Muscle of arm (tissue), 12 donors: ENCODE data around the gene FLNA. TPM values are rescaled to one million over a fixed set of nuclear protein-coding genes. Genes with fewer than 3 reads are reported as not detected.
"Not testable (repeated sequence)": the region's sequence is repeated elsewhere in the genome, so short reads cannot be mapped to it uniquely, and the experiment has no call there.

Experiments
- DNase-seq: peaks from one replicate; pipeline ENCODE4 v3.0.0-alpha.2; 2013
- polyA plus RNA-seq, 12 donors: library from polyadenylated mRNA; unstranded; fragments of 120-200 nt; gene quantifications; one replicate each; pipeline ENCODE4 v1.2.1, GENCODE V29; 2013; ENCODE audit not compliant: insufficient read length in 12 of 12

FLNA gene
- polyA plus RNA-seq, 12 donors, result 54.4 to 509 (median 215) TPM

DNA sequence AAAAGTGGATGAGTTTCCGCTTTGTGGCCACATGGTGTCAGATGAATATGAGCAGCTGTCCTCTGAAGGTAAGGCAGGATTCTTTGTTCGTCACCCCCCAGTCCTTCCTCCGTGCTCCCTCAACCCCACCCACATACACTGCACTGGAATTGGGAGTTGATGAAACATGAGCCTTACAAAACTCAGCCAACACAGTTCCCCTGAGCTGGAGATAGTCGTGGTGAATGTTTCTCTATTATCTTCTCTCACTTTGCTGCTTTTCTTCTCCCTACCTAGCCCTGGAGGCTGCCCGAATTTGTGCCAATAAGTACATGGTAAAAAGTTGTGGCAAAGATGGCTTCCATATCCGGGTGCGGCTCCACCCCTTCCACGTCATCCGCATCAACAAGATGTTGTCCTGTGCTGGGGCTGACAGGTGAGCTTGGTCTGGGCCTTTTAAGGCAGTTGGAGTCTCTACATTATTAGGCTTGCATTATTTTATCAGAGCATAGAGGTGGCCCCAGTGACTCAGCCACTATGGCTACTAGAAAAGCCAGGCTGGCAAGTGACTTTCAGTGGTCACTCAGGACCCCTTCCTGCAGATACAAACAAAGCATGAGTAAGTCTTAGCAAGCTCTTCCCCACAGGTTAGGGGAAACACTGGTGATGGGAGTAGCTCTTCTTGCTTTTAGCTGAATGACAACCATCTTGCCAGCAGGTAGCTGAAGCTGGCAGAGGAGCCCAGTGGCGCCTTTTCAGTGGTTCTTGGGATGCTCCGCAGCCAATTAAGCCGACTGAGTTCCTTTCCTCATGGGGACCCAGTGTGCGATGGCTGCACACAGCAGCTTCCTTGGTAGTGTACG lies 25.3 kb upstream of the FLNA start:
- no peak for DNase-seq

DNA sequence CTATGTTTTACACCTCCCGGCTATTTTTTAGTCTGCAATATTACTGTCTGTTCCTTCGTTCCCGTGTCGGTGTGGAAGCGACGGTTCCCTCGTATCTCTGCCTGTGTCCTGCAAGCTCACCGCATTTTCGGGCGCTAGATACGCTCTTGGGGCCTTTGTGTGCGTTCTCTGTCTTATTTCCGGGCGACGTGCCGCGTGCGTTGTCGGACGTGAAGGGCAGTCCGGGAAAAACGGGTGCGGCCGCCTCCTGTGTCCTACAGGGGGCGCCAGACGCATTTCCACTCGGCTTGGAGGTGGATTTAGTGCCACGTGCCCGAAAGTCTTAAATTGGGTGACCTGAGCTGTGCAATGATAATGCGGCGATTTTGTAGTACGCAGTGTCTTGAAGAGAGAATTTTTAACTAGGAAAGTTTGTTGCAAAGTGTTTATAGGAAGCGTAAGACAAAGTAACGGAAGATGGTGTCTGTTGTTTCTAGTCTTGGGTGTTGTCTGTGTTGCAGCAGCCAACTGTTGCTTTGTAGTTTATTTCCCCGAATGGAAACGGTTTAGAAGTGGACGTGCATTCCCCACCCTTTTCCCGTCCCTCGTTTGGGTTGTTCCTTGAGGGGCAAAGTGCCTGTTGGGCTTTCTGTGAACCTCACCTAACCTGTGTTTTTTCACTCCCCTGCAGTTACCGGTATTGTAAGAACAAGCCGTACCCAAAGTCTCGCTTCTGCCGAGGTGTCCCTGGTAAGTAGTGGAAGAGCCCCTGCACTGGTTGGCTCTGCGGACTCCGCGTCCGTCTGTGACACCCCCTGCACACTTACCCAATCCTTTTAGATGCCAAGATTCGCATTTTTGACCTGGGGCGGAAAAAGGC lies 24.5 kb upstream of the FLNA start:
- peak; percentile 83 for DNase-seq

- peak; percentile 95 for DNase-seq
These were observed 23.6 kb upstream of the FLNA start, which contains the start of gene RPL10 for GRCh38 chrX:154397888-154398667. TSS of gene RPL10 (plus strand) at chrX:154398377. CDS start at chrX:154398520, 143 bp downstream.

- DNase-seq, result no peak
These were observed 22.8 kb upstream of the FLNA start for GRCh38 chrX:154396973-154397887.

GRCh38 chrX:154396363-154396762 lies 21.9 kb upstream of the FLNA start:
- DNase-seq, result not testable (repeated sequence)

DNA sequence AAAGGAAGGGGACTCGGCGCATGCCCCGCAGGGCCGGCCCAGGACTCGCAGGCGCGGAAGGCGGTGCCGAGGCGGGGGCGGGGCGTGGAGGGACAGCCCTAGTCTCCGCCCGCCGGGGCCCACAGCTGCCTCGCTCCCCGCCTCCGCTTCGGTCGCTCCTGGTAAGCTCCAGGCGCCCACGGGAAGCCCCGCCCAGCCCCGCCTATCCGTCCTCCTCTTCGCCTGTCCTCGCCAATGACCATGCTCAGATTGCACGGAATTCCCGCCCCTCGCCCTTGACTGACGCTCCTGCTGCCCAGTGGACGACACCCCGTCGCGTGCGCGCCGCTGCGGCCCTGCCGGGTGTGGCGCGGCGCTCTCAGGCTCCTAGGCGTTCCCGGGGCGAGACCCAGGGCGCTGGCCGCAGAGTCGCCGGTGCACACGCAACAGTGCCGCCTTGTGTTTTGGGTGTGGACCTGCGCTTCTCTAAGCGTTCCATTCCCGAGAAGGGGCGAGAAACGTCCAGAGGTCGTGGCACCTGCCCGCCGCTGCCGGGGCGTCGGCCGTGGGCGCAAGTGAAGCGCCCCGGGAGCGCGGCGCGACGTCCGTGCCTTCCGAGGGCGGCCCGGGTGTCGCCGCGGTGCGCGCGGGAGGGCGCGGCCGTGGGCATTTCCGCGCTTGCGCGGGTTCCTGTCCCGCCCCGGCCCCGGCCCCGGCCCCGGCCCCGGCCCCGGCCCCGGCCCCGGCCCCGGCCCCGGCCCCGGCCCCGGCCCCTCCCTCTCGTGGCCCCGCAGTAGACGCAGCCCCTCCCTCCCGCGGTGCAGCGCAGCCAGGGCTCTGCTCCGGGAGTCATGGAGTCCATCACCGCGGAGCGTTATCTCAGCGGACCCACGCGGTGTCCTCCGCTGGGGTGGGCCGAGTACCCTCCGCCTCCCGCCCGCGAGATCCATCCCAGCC lies 15.6 kb upstream of the FLNA start:
- not testable (repeated sequence) for DNase-seq

GRCh38 chrX:154388649-154389048 lies 14.2 kb upstream of the FLNA start:
- DNase-seq, result not testable (repeated sequence)

- not testable (repeated sequence) for DNase-seq
These were observed 13.7 kb upstream of the FLNA start for GRCh38 chrX:154388094-154388493.

DNA sequence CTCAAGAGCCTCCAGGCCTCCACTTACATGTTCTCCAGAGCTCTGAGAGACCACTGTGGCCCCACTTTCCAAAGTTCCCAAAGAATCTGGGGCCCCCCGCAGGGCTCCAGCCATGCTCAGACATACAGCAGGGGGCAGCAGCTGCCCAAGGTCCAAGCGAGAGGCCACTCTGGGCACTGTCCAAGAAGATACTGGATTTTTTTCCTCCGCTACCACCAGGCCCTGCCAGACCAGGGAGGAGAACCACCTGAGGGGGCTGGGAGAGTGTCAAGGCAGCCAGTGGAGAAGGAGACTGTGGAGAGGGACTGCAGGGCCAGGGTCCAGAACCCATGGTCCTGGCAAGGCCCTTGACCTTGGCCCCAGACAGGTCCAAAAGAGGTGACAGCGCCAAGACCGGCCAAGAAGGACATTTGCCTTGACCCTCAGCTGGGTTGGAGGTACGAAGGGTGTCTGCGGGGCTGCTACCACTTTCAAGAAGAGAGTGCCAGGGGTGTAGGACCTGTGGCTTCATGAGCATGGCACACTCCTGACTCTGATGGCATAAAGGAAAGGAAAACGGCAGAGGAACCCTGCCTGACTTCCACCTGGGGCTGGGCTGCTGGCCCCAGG lies 10.0 kb upstream of the FLNA start:
- DNase-seq, result no peak

DNA sequence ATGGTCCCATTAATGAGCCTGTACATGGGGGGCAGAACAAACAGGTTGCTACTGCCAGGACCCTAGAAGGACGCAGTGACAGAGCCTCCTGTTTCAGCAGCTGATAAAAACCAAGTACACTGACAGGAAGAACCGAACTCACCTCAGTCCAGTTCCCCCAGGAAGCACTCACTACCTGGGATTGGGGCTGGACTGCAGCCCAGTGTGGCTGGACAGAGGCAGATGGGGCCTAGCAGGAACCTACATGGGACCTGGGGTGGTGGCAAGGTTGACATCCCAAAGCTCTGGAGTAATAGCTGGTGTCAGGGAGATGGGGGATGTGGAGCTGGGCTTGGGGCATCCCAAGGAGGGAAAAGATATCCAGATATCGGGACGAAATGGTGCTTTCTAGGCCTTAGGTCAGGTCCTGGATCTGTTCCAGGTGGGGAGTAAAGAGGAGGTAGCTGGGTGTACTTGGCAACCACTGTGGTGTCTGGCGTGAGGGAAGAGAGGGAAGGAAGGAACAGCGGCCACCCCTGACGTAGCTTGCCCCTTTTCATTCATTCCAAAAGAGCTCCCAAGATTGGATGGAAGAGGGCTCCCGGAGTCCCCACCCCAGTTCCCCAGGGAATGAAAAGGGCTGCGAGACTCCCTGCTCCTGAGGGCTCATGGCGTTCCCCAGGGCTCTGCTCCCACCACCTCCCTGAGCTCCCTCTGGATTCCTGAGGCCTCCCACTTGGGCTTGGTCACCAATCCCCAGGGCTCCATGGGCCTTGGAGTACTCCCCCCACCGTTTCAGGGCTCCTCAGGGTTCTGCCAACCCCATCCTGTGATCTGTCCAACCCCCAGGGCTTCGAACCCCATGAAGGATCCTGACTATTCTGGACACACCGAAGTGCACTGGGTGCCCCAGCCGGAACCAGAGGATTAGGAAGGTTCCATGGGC lies 9.2 kb upstream of the FLNA start:
- no peak for DNase-seq

DNA sequence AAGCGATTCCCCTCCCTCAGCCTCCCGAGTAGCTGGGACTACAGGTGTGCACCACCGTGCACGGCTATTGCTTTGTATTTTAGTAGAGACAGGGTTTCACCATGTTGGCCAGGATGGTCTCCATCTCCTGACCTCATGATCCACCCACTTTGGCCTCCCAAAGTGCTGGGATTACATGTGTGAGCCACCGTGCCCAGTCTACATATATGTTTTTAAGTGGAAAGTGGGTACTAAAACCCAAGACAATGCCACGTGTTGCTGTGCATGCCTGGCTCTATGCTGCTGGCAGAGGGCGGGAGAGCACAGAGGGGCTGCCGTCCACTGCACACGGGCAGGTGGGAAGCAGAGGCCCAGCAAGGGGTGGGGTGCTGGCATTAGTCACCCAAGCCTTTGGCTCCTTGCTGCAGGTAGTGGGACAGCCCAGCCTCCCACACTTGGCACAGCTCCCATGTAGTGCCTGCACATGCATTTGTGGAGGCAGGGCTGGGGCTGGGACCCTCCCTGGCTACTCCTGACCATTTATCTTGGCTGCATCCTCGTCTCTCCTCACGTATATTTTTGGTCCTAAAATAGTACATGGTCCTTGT lies 8.1 kb upstream of the FLNA start:
- DNase-seq, result no peak

- no peak for DNase-seq
These were observed 6.8 kb upstream of the FLNA start for GRCh38 chrX:154381271-154381670.

DNA sequence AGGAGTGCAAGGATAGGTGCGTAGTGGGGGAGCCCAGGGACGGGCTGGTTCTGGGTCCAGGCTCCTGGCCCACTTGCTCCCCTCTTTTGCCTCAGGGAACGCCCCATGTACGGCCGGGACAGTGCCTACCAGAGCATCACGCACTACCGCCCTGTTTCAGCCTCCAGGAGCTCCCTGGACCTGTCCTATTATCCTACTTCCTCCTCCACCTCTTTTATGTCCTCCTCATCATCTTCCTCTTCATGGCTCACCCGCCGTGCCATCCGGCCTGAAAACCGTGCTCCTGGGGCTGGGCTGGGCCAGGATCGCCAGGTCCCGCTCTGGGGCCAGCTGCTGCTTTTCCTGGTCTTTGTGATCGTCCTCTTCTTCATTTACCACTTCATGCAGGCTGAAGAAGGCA lies 6.4 kb upstream of the FLNA start:
- DNase-seq, result no peak

DNA sequence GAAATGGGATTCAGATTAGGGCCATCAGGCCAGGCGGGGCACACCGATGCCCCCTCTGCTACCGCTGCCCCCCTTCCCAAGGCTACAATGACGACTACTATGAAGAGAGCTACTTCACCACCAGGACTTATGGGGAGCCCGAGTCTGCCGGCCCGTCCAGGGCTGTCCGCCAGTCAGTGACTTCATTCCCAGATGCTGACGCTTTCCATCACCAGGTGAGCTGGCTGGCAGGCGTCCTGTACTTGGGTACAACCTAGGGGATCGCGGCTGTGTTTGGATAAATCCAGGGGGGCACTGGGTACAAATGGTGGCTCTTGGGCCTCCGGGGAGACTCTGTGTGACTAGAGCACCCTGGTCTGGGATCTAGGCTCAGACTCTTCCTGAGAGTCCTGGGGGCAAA lies 5.7 kb upstream of the FLNA start:
- no peak for DNase-seq

GRCh38 chrX:154379569-154379951 lies 5.1 kb upstream of the FLNA start:
- no peak for DNase-seq

GRCh38 chrX:154378799-154379568 lies 4.5 kb upstream of the FLNA start, which contains the start of gene EMD:
TSS of gene EMD (plus strand) at chrX:154379295. CDS start at chrX:154379485, 190 bp downstream.
- DNase-seq, result peak; percentile 95
